ENCODE results near the gene LINS1.

GRCh38 chr15:100614336-100614735 is 12.4 kb upstream of the LINS1 start:
- TF ChIP-seq, protein P1, sequence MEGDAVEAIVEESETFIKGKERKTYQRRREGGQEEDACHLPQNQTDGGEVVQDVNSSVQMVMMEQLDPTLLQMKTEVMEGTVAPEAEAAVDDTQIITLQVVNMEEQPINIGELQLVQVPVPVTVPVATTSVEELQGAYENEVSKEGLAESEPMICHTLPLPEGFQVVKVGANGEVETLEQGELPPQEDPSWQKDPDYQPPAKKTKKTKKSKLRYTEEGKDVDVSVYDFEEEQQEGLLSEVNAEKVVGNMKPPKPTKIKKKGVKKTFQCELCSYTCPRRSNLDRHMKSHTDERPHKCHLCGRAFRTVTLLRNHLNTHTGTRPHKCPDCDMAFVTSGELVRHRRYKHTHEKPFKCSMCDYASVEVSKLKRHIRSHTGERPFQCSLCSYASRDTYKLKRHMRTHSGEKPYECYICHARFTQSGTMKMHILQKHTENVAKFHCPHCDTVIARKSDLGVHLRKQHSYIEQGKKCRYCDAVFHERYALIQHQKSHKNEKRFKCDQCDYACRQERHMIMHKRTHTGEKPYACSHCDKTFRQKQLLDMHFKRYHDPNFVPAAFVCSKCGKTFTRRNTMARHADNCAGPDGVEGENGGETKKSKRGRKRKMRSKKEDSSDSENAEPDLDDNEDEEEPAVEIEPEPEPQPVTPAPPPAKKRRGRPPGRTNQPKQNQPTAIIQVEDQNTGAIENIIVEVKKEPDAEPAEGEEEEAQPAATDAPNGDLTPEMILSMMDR (IDR thresholded peaks at IDR 0.05), result no peak
- no peak for TF ChIP-seq EZH2 (IDR thresholded peaks at IDR 0.05; ENCODE audit: borderline replicate concordance, insufficient read depth, low read depth, low read length, poor library complexity, severe bottlenecking)
